Prostate gland (tissue), 2 donors: ENCODE data around the gene PDE5A. TPM values are rescaled to one million over a fixed set of nuclear protein-coding genes. Genes with fewer than 3 reads are reported as not detected.

Source experiments
- DNase-seq: peaks from one replicate; pipeline ENCODE4 v3.0.0-alpha.2; 2019; ENCODE audit warnings: low spot score
- H3K27ac ChIP-seq, 2 donors: fragments of 200-600 bp; sonication (generic); 2 replicates each; pipeline ENCODE4 v1.5.1; 2017 to 2019
- H3K27me3 ChIP-seq: fragments of 200-600 bp; sonication (generic); replicated peaks from 2 replicates; pipeline ENCODE4 v1.5.1; 2019; ENCODE audit not compliant: insufficient read depth
- H3K36me3 ChIP-seq, 2 donors: fragments of 200-600 bp; sonication (generic); 1 replicate in 1 of 2; 2 replicates in 1 of 2; pipeline versions ENCODE4 v1.5.1 to v1.8.1; 2017 to 2019
- H3K4me1 ChIP-seq: fragments of 200-600 bp; sonication (generic); replicated peaks from 2 replicates; pipeline ENCODE4 v1.5.1; 2019
- H3K4me3 ChIP-seq, 2 donors: fragments of 200-600 bp; sonication (generic); 2 replicates each; pipeline ENCODE4 v1.5.1; 2017 to 2019
- H3K9me3 ChIP-seq: fragments of 200-600 bp; sonication (generic); 2 replicates; pipeline ENCODE4 v1.5.1; 2017
- CTCF ChIP-seq, 4 experiments: fragments of 200-600 bp in 2 of 4; fragments of 450-650 bp in 2 of 4; sonication (generic) in 2 of 4; IDR thresholded peaks; 1 replicate in 3 of 4; 2 replicates in 1 of 4; pipeline ENCODE4 v1.5.1; 2016 to 2019; ENCODE audit warnings: antibody characterized with exemption in 4 of 4, mild to moderate bottlenecking in 2 of 4, moderate library complexity in 2 of 4
- POLR2A ChIP-seq: fragments of 450-650 bp; IDR thresholded peaks from one replicate; pipeline ENCODE4 v1.6.1; 2016; ENCODE audit warnings: antibody characterized with exemption, mild to moderate bottlenecking
- POLR2AphosphoS5 ChIP-seq: sonication (generic); formaldehyde crosslinking; IDR thresholded peaks from one replicate; pipeline ENCODE4 v1.6.1; 2017; ENCODE audit warnings: antibody characterized with exemption
- WGBS: methylation state at CpG from one replicate; pipeline ENCODE4 v1.1.5; 2018; 5-methylcytosine and 5-hydroxymethylcytosine counted together
- intact Hi-C: fragments of 100-400 bp; cut with DNase I; formaldehyde crosslinking; loops from one replicate; pipeline ENCODE4 v1.14.2; 2022
- total RNA-seq, 2 donors: library from RNA; depleted of rRNA; stranded (reverse); fragments of >200 nt; gene quantifications; one replicate each; pipeline ENCODE4 v1.1.0, GENCODE V29; 2016

Gene PDE5A
- total RNA-seq, 2 donors from 2014 or later, result 46.0 to 49.6 TPM

DNA sequence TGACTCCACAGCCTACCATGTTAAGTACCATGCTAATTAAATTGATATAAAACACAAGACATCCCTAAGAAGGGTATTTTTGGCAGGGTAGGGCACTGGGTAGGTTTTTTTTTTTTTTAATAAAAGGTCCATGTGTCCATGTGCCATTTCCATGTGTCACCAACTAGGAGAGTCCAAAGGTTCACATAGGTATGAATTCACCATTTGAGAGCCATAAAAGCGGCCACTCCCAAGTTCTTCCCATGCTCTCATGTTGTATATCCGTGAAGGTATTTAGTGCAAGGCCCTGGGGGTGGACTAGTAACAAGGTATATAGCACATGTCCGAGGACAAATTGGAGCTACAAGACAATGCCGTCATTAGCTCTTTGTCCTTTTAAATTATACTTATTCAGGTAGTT is 107.3 kb downstream of the PDE5A start:
- intact Hi-C loops, result no loop called here
- no peak for DNase-seq
- TF ChIP-seq POLR2AphosphoS5 (no peak), CTCF (IDR thresholded peaks at IDR 0.05) (no peak), POLR2A (no peak)
- H3K4me1 ChIP-seq, result no peaks in the 10 kb centered on the region
- WGBS, result 77% methylated on average over 4 of the region's 4 CpGs
- H3K36me3 ChIP-seq, result peaks cover 0 to under 1% of the 10 kb centered on the region in 2 donors
- H3K9me3 ChIP-seq, result no peaks in the 10 kb centered on the region
- no peak overlapping the region for H3K4me3 ChIP-seq
- H3K27ac ChIP-seq, result no peak overlapping the region
- no peaks in the 10 kb centered on the region for H3K27me3 ChIP-seq

DNA sequence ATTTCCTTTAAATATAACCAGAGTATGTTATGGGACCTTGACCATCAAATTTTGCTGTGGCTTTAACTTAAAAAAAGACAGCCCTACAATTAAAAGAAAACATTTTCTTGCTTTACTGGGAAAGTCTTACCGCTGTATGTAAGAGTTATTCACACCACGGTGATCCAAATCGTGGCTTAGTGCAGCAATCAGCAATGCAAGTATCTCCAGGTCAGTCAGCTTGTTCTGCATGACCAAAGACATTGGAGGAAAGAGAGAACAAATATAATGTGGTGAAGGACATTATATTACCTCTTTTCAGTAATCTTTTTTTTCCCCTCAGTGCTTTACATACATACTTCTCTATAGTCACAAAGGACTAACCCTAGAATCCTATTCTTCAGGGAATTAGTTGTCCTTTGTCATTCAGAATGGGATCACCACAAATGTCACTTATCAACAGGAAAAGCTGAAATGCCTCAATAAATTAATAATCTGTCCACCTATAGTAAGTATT is 109.6 kb downstream of the PDE5A start:
- H3K27ac ChIP-seq, result no peak overlapping the region

GRCh38 chr4:119518230-119518892 is 110.2 kb downstream of the PDE5A start:
- H3K9me3 ChIP-seq, result no peaks in the 10 kb centered on the region
- H3K27me3 ChIP-seq, result no peaks in the 10 kb centered on the region
- peaks cover 0 to 5% of the 10 kb centered on the region in 2 donors for H3K36me3 ChIP-seq
- H3K4me3 ChIP-seq, result no peak overlapping the region
- intact Hi-C loops, result no loop called here
- WGBS, result 90% methylated on average over 3 of the region's 3 CpGs
- TF ChIP-seq POLR2A (no peak), POLR2AphosphoS5 (no peak), CTCF (IDR thresholded peaks at IDR 0.05) (no peak)
- no peak overlapping the region for H3K27ac ChIP-seq
- no peak for DNase-seq
- H3K4me1 ChIP-seq, result no peaks in the 10 kb centered on the region

More for the DNA sequence above, 109.6 kb downstream of the PDE5A start:
- Histone ChIP-seq H3K4me1 (no peaks in the 10 kb centered on the region), H3K4me3 (no peak overlapping the region), H3K9me3 (no peaks in the 10 kb centered on the region), H3K27me3 (no peaks in the 10 kb centered on the region), H3K36me3 (peaks cover 0 to 5% of the 10 kb centered on the region in 2 donors)
- intact Hi-C loops, result no loop called here
- 91% methylated on average over 3 of the region's 3 CpGs for WGBS
- TF ChIP-seq POLR2AphosphoS5 (no peak), POLR2A (no peak), CTCF (IDR thresholded peaks at IDR 0.05) (no peak)
- DNase-seq, result no peak

- Histone ChIP-seq H3K36me3 (peaks cover 0 to 5% of the 10 kb centered on the region in 2 donors), H3K27ac (no peak overlapping the region), H3K4me1 (no peaks in the 10 kb centered on the region), H3K27me3 (no peaks in the 10 kb centered on the region), H3K9me3 (no peaks in the 10 kb centered on the region), H3K4me3 (no peak overlapping the region)
- TF ChIP-seq CTCF (IDR thresholded peaks at IDR 0.05) (no peak), POLR2AphosphoS5 (no peak), POLR2A (no peak)
- intact Hi-C loops, result no loop called here
- WGBS, result 65% methylated on average over 2 of the region's 2 CpGs
- no peak for DNase-seq
Observed at GRCh38 chr4:119517361-119518229, 111.0 kb downstream of the PDE5A start.
